DOHH2 (cell line): ENCODE data around the gene ASB1.

ENCODE experiments used
- H3F3A ChIP-seq: fragments of 200-600 bp; sonication (generic), shearing (Covaris generic); 2 replicates; pipeline ENCODE4 v1.6.0; 2016; ENCODE audit warnings: antibody characterized with exemption, mild to moderate bottlenecking; ENCODE audit not compliant: control insufficient read depth, insufficient read depth
- H3K27ac ChIP-seq: fragments of 200-600 bp; sonication (generic); 2 replicates; pipeline ENCODE4 v1.5.1; 2014; ENCODE audit warnings: low read depth, mild to moderate bottlenecking, low read length, moderate library complexity
- H3K27me3 ChIP-seq: fragments of 200-600 bp; sonication (generic); 2 replicates; pipeline ENCODE4 v1.6.1; 2014; ENCODE audit warnings: mild to moderate bottlenecking, low read length, mixed read lengths; ENCODE audit not compliant: control insufficient read depth
- H3K36me3 ChIP-seq: fragments of 200-600 bp; sonication (generic); 2 replicates; pipeline ENCODE4 v1.6.1; 2014; ENCODE audit warnings: mild to moderate bottlenecking, low read length, moderate library complexity, mixed read lengths; ENCODE audit not compliant: control insufficient read depth
- H3K4me1 ChIP-seq: fragments of 200-600 bp; sonication (generic); 2 replicates; pipeline ENCODE4 v1.6.1; 2014; ENCODE audit warnings: mild to moderate bottlenecking, low read length, mixed read lengths; ENCODE audit not compliant: control insufficient read depth
- H3K4me2 ChIP-seq: fragments of 200-600 bp; sonication (generic); 2 replicates; pipeline ENCODE4 v1.6.0; 2014; ENCODE audit warnings: mild to moderate bottlenecking, low read length, moderate library complexity
- H3K4me3 ChIP-seq: fragments of 200-600 bp; sonication (generic); 2 replicates; pipeline ENCODE4 v1.5.1; 2014; ENCODE audit warnings: mild to moderate bottlenecking, low read length, mixed read lengths
- H3K79me2 ChIP-seq: fragments of 200-600 bp; sonication (generic); 2 replicates; pipeline ENCODE4 v1.6.1; 2014; ENCODE audit warnings: mild to moderate bottlenecking, low read length, mixed read lengths; ENCODE audit not compliant: control insufficient read depth
- H3K9me2 ChIP-seq: fragments of 200-600 bp; sonication (generic); replicated peaks from 2 replicates; pipeline ENCODE4 v1.6.1; 2014; ENCODE audit warnings: mild to moderate bottlenecking, low read length, mixed read lengths; ENCODE audit not compliant: control insufficient read depth
- H3K9me3 ChIP-seq: fragments of 200-600 bp; sonication (generic); 2 replicates; pipeline ENCODE4 v1.6.1; 2014; ENCODE audit warnings: antibody characterized with exemption, low read length, mixed read lengths; ENCODE audit not compliant: control insufficient read depth, insufficient read depth
- H4K20me1 ChIP-seq: fragments of 200-600 bp; sonication (generic); 2 replicates; pipeline ENCODE4 v1.6.0; 2014; ENCODE audit warnings: low read depth, mild to moderate bottlenecking, antibody characterized with exemption, low read length, moderate library complexity; ENCODE audit not compliant: control insufficient read depth, insufficient read depth
- EZH2phosphoT487 ChIP-seq: fragments of 200-600 bp; sonication (generic); IDR thresholded peaks from 2 replicates; pipeline ENCODE4 v1.6.1; 2017; ENCODE audit warnings: borderline replicate concordance, mild to moderate bottlenecking, antibody characterized with exemption, low read length, moderate library complexity, mixed read lengths
- TF ChIP-seq, protein P1 (sequence below): fragments of 200-600 bp; sonication (generic); IDR thresholded peaks from one replicate; pipeline ENCODE4 v1.5.1; 2014; ENCODE audit warnings: antibody characterized with exemption, mild to moderate bottlenecking, low read depth, low read length; ENCODE audit not compliant: poor library complexity, severe bottlenecking

ASB1 gene

DNA sequence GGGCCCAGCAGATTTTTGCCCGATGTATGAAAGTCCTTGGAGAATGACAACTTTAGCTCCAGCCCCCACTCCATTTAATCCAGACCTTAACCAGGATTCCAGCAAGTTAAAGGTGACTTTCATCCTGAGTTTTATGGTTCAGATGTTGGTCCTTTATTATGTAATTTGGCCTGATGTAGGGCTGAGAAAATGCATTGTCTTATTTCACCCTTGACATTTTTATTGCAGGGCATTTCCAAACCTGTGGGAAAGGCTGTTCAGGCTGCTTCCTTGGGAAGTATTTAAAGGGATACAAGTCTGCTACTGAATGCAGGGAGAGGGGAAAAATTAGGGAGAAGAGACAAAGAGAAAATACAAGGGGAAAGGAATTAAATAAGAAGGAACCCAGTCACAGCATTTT is 48.8 kb downstream of the ASB1 start:
- Histone ChIP-seq H3K9me2 (no peaks in the 10 kb centered on the region), H3K4me1 (no peaks in the 10 kb centered on the region), H3F3A (no peaks in the 10 kb centered on the region), H4K20me1 (no peaks in the 10 kb centered on the region), H3K27me3 (0 out of 2 replicates have a peak, but pooled peaks cover 7% of the 10 kb centered on the region), H3K4me3 (no peak overlapping the region), H3K27ac (no peak overlapping the region), H3K79me2 (no peaks in the 10 kb centered on the region), H3K36me3 (no peaks in the 10 kb centered on the region), H3K4me2 (no peak overlapping the region), H3K9me3 (peaks cover 5% of the 10 kb centered on the region)
- TF ChIP-seq, protein P1, sequence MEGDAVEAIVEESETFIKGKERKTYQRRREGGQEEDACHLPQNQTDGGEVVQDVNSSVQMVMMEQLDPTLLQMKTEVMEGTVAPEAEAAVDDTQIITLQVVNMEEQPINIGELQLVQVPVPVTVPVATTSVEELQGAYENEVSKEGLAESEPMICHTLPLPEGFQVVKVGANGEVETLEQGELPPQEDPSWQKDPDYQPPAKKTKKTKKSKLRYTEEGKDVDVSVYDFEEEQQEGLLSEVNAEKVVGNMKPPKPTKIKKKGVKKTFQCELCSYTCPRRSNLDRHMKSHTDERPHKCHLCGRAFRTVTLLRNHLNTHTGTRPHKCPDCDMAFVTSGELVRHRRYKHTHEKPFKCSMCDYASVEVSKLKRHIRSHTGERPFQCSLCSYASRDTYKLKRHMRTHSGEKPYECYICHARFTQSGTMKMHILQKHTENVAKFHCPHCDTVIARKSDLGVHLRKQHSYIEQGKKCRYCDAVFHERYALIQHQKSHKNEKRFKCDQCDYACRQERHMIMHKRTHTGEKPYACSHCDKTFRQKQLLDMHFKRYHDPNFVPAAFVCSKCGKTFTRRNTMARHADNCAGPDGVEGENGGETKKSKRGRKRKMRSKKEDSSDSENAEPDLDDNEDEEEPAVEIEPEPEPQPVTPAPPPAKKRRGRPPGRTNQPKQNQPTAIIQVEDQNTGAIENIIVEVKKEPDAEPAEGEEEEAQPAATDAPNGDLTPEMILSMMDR: no peak
- TF ChIP-seq EZH2phosphoT487: no peak

DNA sequence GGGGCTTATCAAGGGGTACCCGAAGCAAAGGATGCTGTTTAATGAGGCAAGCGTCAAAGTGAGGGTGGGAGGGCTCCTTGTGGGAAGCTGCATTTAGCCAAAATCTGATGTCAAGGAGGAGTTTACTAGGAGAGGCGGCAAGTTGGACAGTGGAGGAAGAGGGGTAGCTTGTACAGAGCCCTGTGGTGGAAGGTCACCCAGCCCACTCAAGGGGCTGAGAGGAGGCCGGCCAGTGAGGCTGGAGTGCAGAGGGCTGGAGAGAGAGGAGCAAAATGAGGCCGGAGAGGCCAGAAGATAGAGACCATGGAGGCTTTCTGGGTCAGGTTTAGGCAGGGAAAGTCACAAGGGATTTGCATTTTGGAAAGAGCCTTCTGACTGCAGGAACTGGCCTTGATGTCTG is 49.5 kb downstream of the ASB1 start:
- Histone ChIP-seq H3K9me3 (peaks cover 6% of the 10 kb centered on the region), H3K79me2 (no peaks in the 10 kb centered on the region), H3K36me3 (no peaks in the 10 kb centered on the region), H3K4me1 (no peaks in the 10 kb centered on the region), H4K20me1 (no peaks in the 10 kb centered on the region), H3K4me2 (no peak overlapping the region), H3K27ac (no peak overlapping the region), H3K9me2 (no peaks in the 10 kb centered on the region), H3K4me3 (no peak overlapping the region), H3K27me3 (0 out of 2 replicates have a peak, but pooled peaks cover 7% of the 10 kb centered on the region), H3F3A (no peaks in the 10 kb centered on the region)
- TF ChIP-seq, protein P1: no peak
- no peak for TF ChIP-seq EZH2phosphoT487

DNA sequence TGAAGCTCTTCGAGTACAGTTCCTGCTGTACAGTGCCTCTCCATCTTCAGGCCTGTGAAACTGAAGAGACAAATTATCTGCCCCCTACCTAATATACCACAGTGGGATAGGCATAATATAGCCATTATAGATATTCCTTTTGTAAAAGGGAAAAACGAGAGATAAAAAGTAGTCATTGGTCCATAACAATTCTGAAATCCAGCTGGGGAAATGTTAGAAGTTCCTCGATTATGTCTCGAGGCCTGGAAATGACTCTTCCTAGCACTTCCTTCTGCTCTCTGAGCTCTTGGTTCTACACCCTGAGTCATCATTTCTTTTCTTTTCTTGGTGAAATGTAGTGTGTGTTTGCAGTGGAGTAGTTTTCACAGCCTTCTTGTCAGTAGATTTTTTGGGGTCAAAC is 51.5 kb downstream of the ASB1 start:
- Histone ChIP-seq H3K4me3 (no peak overlapping the region), H4K20me1 (no peaks in the 10 kb centered on the region)
- TF ChIP-seq, protein P1: no peak
- no peak for TF ChIP-seq EZH2phosphoT487

More for the DNA sequence above, 51.5 kb downstream of the ASB1 start:
- no peaks in the 10 kb centered on the region for H3K9me2 ChIP-seq
- H3K36me3 ChIP-seq: no peaks in the 10 kb centered on the region
- H3K27ac ChIP-seq: no peak overlapping the region
- no peaks in the 10 kb centered on the region for H3F3A ChIP-seq
- no peaks in the 10 kb centered on the region for H3K4me1 ChIP-seq
- no peak overlapping the region for H3K4me2 ChIP-seq
- H3K27me3 ChIP-seq: 0 out of 2 replicates have a peak, but pooled peaks cover 4% of the 10 kb centered on the region
- peaks cover 3% of the 10 kb centered on the region for H3K9me3 ChIP-seq
- H3K79me2 ChIP-seq: no peaks in the 10 kb centered on the region
